Astrocyte of the spinal cord (primary cell): Measurements from ENCODE around the gene NAT14.

Experiments used
- DNase-seq: peaks from one replicate; pipeline ENCODE4 v3.0.0; 2011; ENCODE audit warnings: low read depth, low spot score
- H3K4me3 ChIP-seq: 2 replicates; pipeline ENCODE4 v1.5.1; 2011; ENCODE audit warnings: low read depth, mild to moderate bottlenecking, low read length, moderate library complexity
- CTCF ChIP-seq: IDR thresholded peaks from 2 replicates; pipeline ENCODE4 v1.5.1; 2012; ENCODE audit warnings: low read depth, mild to moderate bottlenecking, low read length, inconsistent platforms
- in situ Hi-C: cut with HindIII; loops from 2 replicates; pipeline ENCODE4 v1.10.0; 2017; ENCODE audit warnings: low sequenced_read_pairs

The NAT14 gene

GRCh38 chr19:55497763-55498162 lies 12.8 kb downstream of the NAT14 start:
- no peak for TF ChIP-seq CTCF
- in situ Hi-C loops = no loop called here
- no peak overlapping the region for H3K4me3 ChIP-seq
- no peak for DNase-seq

- H3K4me3 ChIP-seq = no peak overlapping the region
- TF ChIP-seq CTCF = no peak
- in situ Hi-C loops = no loop called here
- no peak for DNase-seq
Measured at GRCh38 chr19:55498246-55498840, 13.4 kb downstream of the NAT14 start.

- no peak for DNase-seq
- in situ Hi-C loops = no loop called here
- no peak overlapping the region for H3K4me3 ChIP-seq
Measured at GRCh38 chr19:55500368-55500952, 15.5 kb downstream of the NAT14 start.

GRCh38 chr19:55502197-55502952 lies 17.4 kb downstream of the NAT14 start:
- TF ChIP-seq CTCF = no peak
- H3K4me3 ChIP-seq = no peak overlapping the region
- in situ Hi-C loops = no loop called here
- DNase-seq = no peak

More at GRCh38 chr19:55500368-55500952, 15.5 kb downstream of the NAT14 start:
- TF ChIP-seq CTCF = no peak

GRCh38 chr19:55503157-55503501 lies 18.1 kb downstream of the NAT14 start:
- in situ Hi-C loops = no loop called here
- no peak overlapping the region for H3K4me3 ChIP-seq
- no peak for DNase-seq
- no peak for TF ChIP-seq CTCF

- peak; percentile 95 for TF ChIP-seq CTCF
- DNase-seq = peak; percentile 90
- in situ Hi-C loops = no loop called here
- peak overlapping the region; percentile 48 for H3K4me3 ChIP-seq
Measured at GRCh38 chr19:55503502-55504251, 18.7 kb downstream of the NAT14 start.
